HepG2 (cell line): Measurements from ENCODE around the gene CHKA. TPM values are rescaled to one million over a fixed set of nuclear protein-coding genes. Genes with fewer than 3 reads are reported as not detected.

Experiments
- BRCA1 ChIP-seq: sonication (generic); formaldehyde crosslinking; IDR thresholded peaks from 2 replicates; pipeline ENCODE4 v1.4.0; 2020; ENCODE audit warnings: missing genetic modification reagents
- HDAC2 ChIP-seq: sonication (generic); formaldehyde crosslinking; IDR thresholded peaks from 2 replicates; pipeline ENCODE4 v1.4.0; 2020; ENCODE audit warnings: missing genetic modification reagents
- JDP2 ChIP-seq: sonication (generic); formaldehyde crosslinking; IDR thresholded peaks from 2 replicates; pipeline ENCODE4 v1.8.1; 2022; ENCODE audit warnings: missing genetic modification reagents, borderline replicate concordance
- KLF16 ChIP-seq, 2 experiments: sonication (generic) in 1 of 2; formaldehyde crosslinking in 1 of 2; IDR thresholded peaks; 2 replicates each; pipeline versions ENCODE4 v1.6.1 to v1.8.0; 2016 to 2023; ENCODE audit warnings: missing genetic modification reagents in 2 of 2, missing compliant biosample characterization in 1 of 2
- NAIF1 ChIP-seq: sonication (generic); formaldehyde crosslinking; IDR thresholded peaks from 2 replicates; pipeline ENCODE4 v1.5.0; 2020; ENCODE audit warnings: mild to moderate bottlenecking, missing genetic modification reagents, borderline replicate concordance
- PAXIP1 ChIP-seq: sonication (generic); formaldehyde crosslinking; conservative IDR thresholded peaks from 2 replicates; pipeline ENCODE4 v1.4.0; 2020; ENCODE audit warnings: mild to moderate bottlenecking, missing genetic modification reagents, moderate library complexity
- POLR2G ChIP-seq: fragments of 200-400 bp; formaldehyde crosslinking; IDR thresholded peaks from 2 replicates; pipeline ENCODE4 v1.6.1; 2018; ENCODE audit warnings: mild to moderate bottlenecking, low read depth, low read length, moderate library complexity
- RNF219 ChIP-seq: sonication (generic); formaldehyde crosslinking; IDR thresholded peaks from 2 replicates; pipeline ENCODE4 v1.5.0; 2020; ENCODE audit warnings: mild to moderate bottlenecking, missing genetic modification reagents
- SAP130 ChIP-seq: IDR thresholded peaks from 2 replicates; pipeline ENCODE4 v1.6.1; 2016; ENCODE audit warnings: low read depth
- SMAD3 ChIP-seq: sonication (generic); formaldehyde crosslinking; IDR thresholded peaks from 2 replicates; pipeline ENCODE4 v1.4.0; 2020; ENCODE audit warnings: missing genetic modification reagents
- TBP ChIP-seq: sonication (generic); formaldehyde crosslinking; IDR thresholded peaks from 2 replicates; pipeline ENCODE4 v1.5.0; 2020; ENCODE audit warnings: missing genetic modification reagents
- TBX2 ChIP-seq: sonication (generic); formaldehyde crosslinking; IDR thresholded peaks from 2 replicates; pipeline ENCODE4 v1.5.0; 2020; ENCODE audit warnings: missing genetic modification reagents, mild to moderate bottlenecking, borderline replicate concordance
- TEF ChIP-seq: sonication (generic); formaldehyde crosslinking; IDR thresholded peaks from 2 replicates; pipeline ENCODE4 v1.5.0; 2020; ENCODE audit warnings: missing genetic modification reagents
- TOPORS ChIP-seq: sonication (generic); formaldehyde crosslinking; IDR thresholded peaks from 2 replicates; pipeline ENCODE4 v1.8.0; 2023; ENCODE audit warnings: mild to moderate bottlenecking, missing genetic modification reagents
- ZBTB49 ChIP-seq: sonication (generic); formaldehyde crosslinking; IDR thresholded peaks from 2 replicates; pipeline ENCODE4 v1.4.0; 2020; ENCODE audit warnings: missing genetic modification reagents, borderline replicate concordance
- ZFP36 ChIP-seq: fragments of 150-350 bp; IDR thresholded peaks from 2 replicates; pipeline ENCODE4 v1.6.1; 2018; ENCODE audit warnings: borderline replicate concordance, low read length, low read depth; ENCODE audit not compliant: partially characterized antibody
- ZFP36L2 ChIP-seq: sonication (generic); formaldehyde crosslinking; IDR thresholded peaks from 2 replicates; pipeline ENCODE4 v1.4.0; 2020; ENCODE audit warnings: missing genetic modification reagents
- ZFP91 ChIP-seq: sonication (generic); formaldehyde crosslinking; IDR thresholded peaks from 2 replicates; pipeline ENCODE4 v1.9.0; 2022; ENCODE audit warnings: missing genetic modification reagents, mild to moderate bottlenecking, borderline replicate concordance
- ZNF225 ChIP-seq: sonication (generic); formaldehyde crosslinking; IDR thresholded peaks from 2 replicates; pipeline ENCODE4 v1.4.0; 2020; ENCODE audit warnings: mild to moderate bottlenecking, missing genetic modification reagents
- ZSCAN25 ChIP-seq: sonication (generic); formaldehyde crosslinking; IDR thresholded peaks from 2 replicates; pipeline ENCODE4 v1.8.0; 2022; ENCODE audit warnings: mild to moderate bottlenecking, missing genetic modification reagents
- polyA plus RNA-seq, 8 experiments: library from polyadenylated mRNA; depleted of rRNA in 3 of 8; stranded (reverse) in 7 of 8; unstranded in 1 of 8; fragments of >200 nt; fragmentation: Illumina TruSeq in 4 of 8; extraction: Trizol in 4 of 8; gene quantifications; 2 replicates each; pipeline versions ENCODE4 v1.2.1 to v1.2.3, GENCODE V29; 2011 to 2016; ENCODE audit warnings: low read depth in 4 of 8, missing spikeins in 1 of 8, mixed read lengths in 1 of 8; ENCODE audit not compliant: insufficient read depth in 1 of 8
- total RNA-seq, 5 experiments: library from RNA; depleted of rRNA; stranded (reverse); fragments of >200 nt; fragmentation: Illumina TruSeq; extraction: Trizol; gene quantifications; 2 replicates each; pipeline ENCODE4 v1.2.3, GENCODE V29; 2016; ENCODE audit warnings: low read depth in 1 of 5

The CHKA gene
- total and polyA plus RNA-seq, 2 of the 13 experiments (the other 11 are each of a cell fraction or from before 2014, with no cell fraction given), result 71.6 to 92.7 TPM

- TF ChIP-seq RNF219 (CRISPR knock-in tag), result no peak
- TF ChIP-seq TBP (CRISPR knock-in tag), result no peak
- TF ChIP-seq PAXIP1 (CRISPR knock-in tag), result peak; percentile 48; the same call in 1 of the 2 replicates
- TF ChIP-seq JDP2 (CRISPR knock-in tag), result no peak
- no peak for TF ChIP-seq SMAD3 (CRISPR knock-in tag)
- no peak for TF ChIP-seq TEF
- no peak for TF ChIP-seq ZSCAN25 (CRISPR knock-in tag)
- no peak for TF ChIP-seq ZNF225 (CRISPR knock-in tag)
- TF ChIP-seq ZFP91 (CRISPR knock-in tag), result no peak
- no peak; the same call in 1 of the 2 replicates for TF ChIP-seq TBX2 (CRISPR knock-in tag)
- TF ChIP-seq SAP130, result peak; percentile 63; the same call in 1 of the 2 replicates
- no peak for TF ChIP-seq KLF16 (CRISPR knock-in tag; IDR thresholded peaks at IDR 0.05)
- no peak for TF ChIP-seq ZFP36
- no peak for TF ChIP-seq BRCA1 (CRISPR knock-in tag)
- no peak for TF ChIP-seq ZFP36L2
- TF ChIP-seq POLR2G, result 0 out of 2 replicates have a peak, but pooled peaks have one; percentile 17
- TF ChIP-seq HDAC2, result peak; percentile 50; the same call in 1 of the 2 replicates
- no peak for TF ChIP-seq TOPORS (CRISPR knock-in tag)
- TF ChIP-seq ZBTB49 (CRISPR knock-in tag), result no peak
- peak; percentile 72; the same call in 1 of the 2 replicates for TF ChIP-seq NAIF1 (CRISPR knock-in tag)
These were observed 13.5 kb downstream of the CHKA start (continued) for GRCh38 chr11:68107689-68108088.
